ENCODE results near the gene B3GAT1.

B3GAT1 gene

DNA sequence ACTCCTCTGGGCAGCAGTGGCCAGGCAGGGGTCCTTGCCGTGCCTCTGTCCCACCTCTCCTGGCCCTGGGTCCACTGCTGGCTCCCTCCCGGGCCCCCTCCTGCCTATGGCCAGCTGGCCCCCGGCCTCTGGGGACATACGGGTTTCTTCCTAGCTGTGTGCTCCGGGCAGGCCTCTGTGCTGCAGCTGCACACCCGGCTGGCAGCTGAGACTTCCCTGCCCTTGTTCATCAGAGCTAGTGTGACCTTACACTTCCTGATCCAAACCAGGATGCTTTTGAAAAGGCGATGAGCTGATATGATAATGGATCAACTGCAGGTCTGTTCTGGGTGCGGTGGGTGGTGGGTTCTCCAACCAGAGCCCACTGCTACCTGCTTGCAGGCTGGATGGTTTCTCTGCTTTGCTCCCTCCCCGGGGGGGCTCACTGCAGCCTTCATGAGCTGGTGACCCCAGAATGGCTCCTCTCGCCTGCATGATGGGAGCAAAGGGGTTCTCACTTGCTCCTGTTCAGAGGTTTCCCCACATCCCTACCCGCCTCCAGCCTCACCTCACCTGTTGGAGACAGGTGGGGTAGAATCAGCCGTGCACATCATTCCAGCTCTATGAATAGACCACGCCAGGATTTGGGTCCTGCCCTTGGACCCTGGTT is 13.3 kb downstream of the B3GAT1 start:
- Histone ChIP-seq H3K27me3 (ENCODE audit: insufficient read depth, low read length, poor library complexity) (no peaks in the 10 kb centered on the region), H4K20me1 (ENCODE audit: insufficient read depth, low read length) (no peaks in the 10 kb centered on the region), H3K79me2 (ENCODE audit: insufficient read depth, low read length) (no peaks in the 10 kb centered on the region), H3K27ac (ENCODE audit: low read length) (no peak overlapping the region), H2AFZ (ENCODE audit: low read depth, low read length) (no peak overlapping the region), H3K4me2 (ENCODE audit: insufficient read depth, low read length) (no peak overlapping the region), H3K36me3 (ENCODE audit: insufficient read depth, low read length) (no peaks in the 10 kb centered on the region), H3K4me3 (ENCODE audit: low read depth in 1 of 2, low read length in 2 of 2) (no peak overlapping the region), H3K4me1 (ENCODE audit: insufficient read depth, low read length) (no peaks in the 10 kb centered on the region), H3K9me3 (ENCODE audit: insufficient read depth, low read length, severe bottlenecking) (no peaks in the 10 kb centered on the region), H3K9ac (ENCODE audit: low read depth, low read length) (no peak overlapping the region)
- ATAC-seq (ENCODE audit: insufficient read depth, low read depth) (no peak), DNase-seq (no peak)
- no peak for TF ChIP-seq EZH2 (IDR thresholded peaks at IDR 0.05; ENCODE audit: borderline replicate concordance, low read depth, low read length, severe bottlenecking)
- TF ChIP-seq, protein P1, sequence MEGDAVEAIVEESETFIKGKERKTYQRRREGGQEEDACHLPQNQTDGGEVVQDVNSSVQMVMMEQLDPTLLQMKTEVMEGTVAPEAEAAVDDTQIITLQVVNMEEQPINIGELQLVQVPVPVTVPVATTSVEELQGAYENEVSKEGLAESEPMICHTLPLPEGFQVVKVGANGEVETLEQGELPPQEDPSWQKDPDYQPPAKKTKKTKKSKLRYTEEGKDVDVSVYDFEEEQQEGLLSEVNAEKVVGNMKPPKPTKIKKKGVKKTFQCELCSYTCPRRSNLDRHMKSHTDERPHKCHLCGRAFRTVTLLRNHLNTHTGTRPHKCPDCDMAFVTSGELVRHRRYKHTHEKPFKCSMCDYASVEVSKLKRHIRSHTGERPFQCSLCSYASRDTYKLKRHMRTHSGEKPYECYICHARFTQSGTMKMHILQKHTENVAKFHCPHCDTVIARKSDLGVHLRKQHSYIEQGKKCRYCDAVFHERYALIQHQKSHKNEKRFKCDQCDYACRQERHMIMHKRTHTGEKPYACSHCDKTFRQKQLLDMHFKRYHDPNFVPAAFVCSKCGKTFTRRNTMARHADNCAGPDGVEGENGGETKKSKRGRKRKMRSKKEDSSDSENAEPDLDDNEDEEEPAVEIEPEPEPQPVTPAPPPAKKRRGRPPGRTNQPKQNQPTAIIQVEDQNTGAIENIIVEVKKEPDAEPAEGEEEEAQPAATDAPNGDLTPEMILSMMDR (IDR thresholded peaks at IDR 0.05; ENCODE audit: borderline replicate concordance, extremely low read depth, low read length, poor library complexity, severe bottlenecking) = no peak

DNA sequence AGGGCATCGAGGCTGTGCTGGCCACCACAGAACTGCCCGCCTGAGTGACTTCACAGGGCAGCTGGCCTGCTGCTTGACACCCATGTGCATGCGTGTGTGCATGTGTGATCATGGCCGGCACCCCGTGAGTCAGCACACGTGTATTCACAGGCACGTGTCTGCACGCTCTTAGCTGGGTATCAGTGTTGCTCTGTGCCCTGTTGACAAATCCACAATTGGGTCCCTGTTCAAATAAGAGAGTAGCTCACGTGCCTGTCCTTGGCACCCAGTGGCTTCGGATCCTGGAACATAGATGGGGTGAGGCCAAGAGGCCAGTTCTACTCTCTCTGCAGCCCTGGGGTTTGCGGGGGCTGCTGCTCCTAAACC is 14.0 kb downstream of the B3GAT1 start:
- H2AFZ ChIP-seq (ENCODE audit: low read depth, low read length) = no peak overlapping the region
- no peak overlapping the region for H3K27ac ChIP-seq (ENCODE audit: low read length)
- H3K4me1 ChIP-seq (ENCODE audit: insufficient read depth, low read length) = no peaks in the 10 kb centered on the region
- TF ChIP-seq, protein P1 (IDR thresholded peaks at IDR 0.05; ENCODE audit: borderline replicate concordance, extremely low read depth, low read length, poor library complexity, severe bottlenecking) = no peak
- no peak for TF ChIP-seq EZH2 (IDR thresholded peaks at IDR 0.05; ENCODE audit: borderline replicate concordance, low read depth, low read length, severe bottlenecking)
- H3K36me3 ChIP-seq (ENCODE audit: insufficient read depth, low read length) = no peaks in the 10 kb centered on the region
- no peak overlapping the region for H3K4me2 ChIP-seq (ENCODE audit: insufficient read depth, low read length)
- DNase-seq (no peak), ATAC-seq (ENCODE audit: insufficient read depth, low read depth) (no peak)
- no peak overlapping the region for H3K9ac ChIP-seq (ENCODE audit: low read depth, low read length)
- no peaks in the 10 kb centered on the region for H3K27me3 ChIP-seq (ENCODE audit: insufficient read depth, low read length, poor library complexity)
- H3K4me3 ChIP-seq (ENCODE audit: low read depth in 1 of 2, low read length in 2 of 2) = no peak overlapping the region
- no peaks in the 10 kb centered on the region for H3K79me2 ChIP-seq (ENCODE audit: insufficient read depth, low read length)
- no peaks in the 10 kb centered on the region for H3K9me3 ChIP-seq (ENCODE audit: insufficient read depth, low read length, severe bottlenecking)
- H4K20me1 ChIP-seq (ENCODE audit: insufficient read depth, low read length) = no peaks in the 10 kb centered on the region

DNA sequence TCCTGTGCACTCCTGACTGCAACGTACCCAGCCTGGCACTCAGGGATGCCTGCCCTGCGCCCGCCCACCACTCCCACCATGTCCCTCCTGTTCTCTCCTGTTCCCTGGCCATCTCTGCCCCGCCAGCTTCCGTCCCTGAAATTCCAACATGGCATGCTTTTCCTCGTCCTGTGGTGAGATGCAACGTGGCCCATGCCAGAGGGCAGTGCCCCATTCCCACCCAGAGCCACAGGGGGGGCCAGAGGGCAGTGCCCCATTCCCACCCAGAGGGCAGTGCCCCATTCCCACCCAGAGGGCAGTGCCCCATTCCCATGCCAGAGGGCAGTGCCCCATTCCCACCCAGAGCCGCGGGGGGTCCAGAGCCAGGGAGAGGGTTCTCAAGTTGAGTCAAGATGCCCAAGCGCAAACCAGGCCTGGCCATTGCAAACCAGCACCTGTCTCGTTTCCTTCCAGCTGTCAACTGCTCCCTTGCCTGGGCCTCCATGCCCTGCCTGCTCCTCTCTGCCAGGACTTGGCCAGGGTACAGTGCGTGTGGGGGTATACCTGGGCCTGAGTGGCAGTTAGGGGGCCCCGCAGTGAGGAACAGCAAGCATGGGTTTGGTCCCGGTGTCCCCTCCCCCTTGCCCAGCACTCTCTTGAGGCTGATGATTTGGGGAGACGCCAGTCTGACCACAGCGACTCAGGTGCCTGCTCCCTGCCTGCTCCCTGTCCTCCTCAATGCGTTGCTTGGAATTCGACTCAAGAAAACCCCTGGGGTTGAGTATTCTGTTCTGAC is 14.6 kb downstream of the B3GAT1 start:
- Histone ChIP-seq H3K9ac (ENCODE audit: low read depth, low read length) (no peak overlapping the region), H3K9me3 (ENCODE audit: insufficient read depth, low read length, severe bottlenecking) (no peaks in the 10 kb centered on the region), H3K4me1 (ENCODE audit: insufficient read depth, low read length) (no peaks in the 10 kb centered on the region), H3K27me3 (ENCODE audit: insufficient read depth, low read length, poor library complexity) (no peaks in the 10 kb centered on the region), H3K4me3 (ENCODE audit: low read depth in 1 of 2, low read length in 2 of 2) (no peak overlapping the region), H3K4me2 (ENCODE audit: insufficient read depth, low read length) (no peak overlapping the region), H3K36me3 (ENCODE audit: insufficient read depth, low read length) (no peaks in the 10 kb centered on the region), H4K20me1 (ENCODE audit: insufficient read depth, low read length) (no peaks in the 10 kb centered on the region), H3K79me2 (ENCODE audit: insufficient read depth, low read length) (no peaks in the 10 kb centered on the region), H3K27ac (ENCODE audit: low read length) (no peak overlapping the region), H2AFZ (ENCODE audit: low read depth, low read length) (no peak overlapping the region)
- no peak for TF ChIP-seq EZH2 (IDR thresholded peaks at IDR 0.05; ENCODE audit: borderline replicate concordance, low read depth, low read length, severe bottlenecking)
- TF ChIP-seq, protein P1 (IDR thresholded peaks at IDR 0.05; ENCODE audit: borderline replicate concordance, extremely low read depth, low read length, poor library complexity, severe bottlenecking) = no peak
- ATAC-seq (ENCODE audit: insufficient read depth, low read depth) = no peak
- no peak for DNase-seq

Data from DND-41 (cell line).